NCI-H187 treated with DMSO at 0.1 percent for 48 hours (cell line): Measurements from ENCODE around the gene GABPB2.

Experiments used
- DNase-seq: peaks from one replicate; lab custom pipeline; 2025; lab: John Stamatoyannopoulos, UW

GABPB2 gene

DNA sequence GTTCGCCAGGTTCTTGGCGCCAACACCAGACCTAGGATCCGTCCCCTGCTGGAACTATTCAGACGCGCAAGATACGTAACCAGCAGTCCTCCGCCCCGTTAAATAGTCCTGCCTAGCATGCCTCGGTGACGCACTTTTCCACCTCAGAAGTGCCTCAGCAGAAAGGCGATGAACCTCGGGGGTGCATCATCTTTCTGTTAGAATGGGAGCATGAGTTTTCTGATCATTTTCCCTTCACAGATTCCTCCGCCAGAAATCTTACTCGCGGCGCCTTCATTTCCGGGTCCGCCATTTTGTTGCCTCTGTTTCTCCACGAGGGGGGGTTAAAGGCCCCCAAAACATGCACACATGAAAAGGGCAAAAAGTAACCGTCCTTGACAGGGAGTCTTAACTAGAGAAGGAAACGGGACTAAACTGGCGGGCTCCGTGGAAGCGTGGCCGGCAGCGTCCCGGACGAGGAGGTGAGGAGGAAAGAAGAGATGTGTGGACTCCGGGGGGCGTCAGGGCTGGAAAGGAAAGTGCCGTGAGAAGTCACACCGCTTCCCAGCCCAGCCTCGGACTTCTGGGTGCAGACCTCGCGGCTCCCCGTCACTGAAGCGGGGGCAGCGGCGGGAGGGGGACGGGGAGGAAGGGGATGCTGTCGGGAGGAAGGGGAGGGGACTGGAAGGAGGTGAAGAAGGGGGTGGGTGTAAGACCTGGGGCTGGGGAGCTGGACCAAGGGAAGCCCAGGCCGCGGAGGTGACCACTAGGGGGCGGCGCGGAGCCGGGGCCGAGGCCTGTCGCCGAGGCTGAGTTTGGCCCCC, at the start of gene GABPB2:
TSS of gene GABPB2 (plus strand) at position 288 of the 803 bp plus-strand sequence. CDS start 17,429 bp downstream, outside the sequence.
- peak; percentile 89 for DNase-seq

DNA sequence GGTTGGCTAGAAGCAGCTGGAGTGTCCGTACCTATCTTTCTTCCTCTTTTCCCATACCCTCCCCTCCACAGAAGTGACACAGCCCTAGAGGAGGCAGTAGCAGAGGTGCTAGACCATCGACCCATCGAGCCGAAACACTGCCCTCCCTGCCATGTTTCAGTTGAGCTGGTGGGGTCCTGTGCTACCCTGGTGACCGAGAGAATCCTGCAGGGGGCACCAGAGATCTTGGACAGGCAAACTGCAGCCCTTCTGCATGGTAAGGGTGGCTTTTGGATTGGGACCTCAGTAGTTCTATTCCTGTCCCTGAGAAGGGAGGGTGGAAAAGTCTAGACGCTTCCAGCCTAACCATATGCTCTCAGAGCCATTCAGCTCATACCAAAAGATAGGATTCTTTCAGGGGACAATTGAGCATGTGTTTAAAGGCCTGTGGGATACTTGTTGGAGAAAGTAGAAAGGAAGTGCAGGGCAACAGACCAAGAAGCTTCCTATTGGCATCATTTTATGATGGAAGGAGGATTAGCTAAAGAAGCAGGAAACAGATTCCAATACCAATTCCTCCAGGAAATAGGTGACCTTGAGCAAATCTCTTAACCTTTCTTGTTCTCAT, 45.9 kb upstream of the GABPB2 start:
- peak; percentile 33 for DNase-seq

DNA sequence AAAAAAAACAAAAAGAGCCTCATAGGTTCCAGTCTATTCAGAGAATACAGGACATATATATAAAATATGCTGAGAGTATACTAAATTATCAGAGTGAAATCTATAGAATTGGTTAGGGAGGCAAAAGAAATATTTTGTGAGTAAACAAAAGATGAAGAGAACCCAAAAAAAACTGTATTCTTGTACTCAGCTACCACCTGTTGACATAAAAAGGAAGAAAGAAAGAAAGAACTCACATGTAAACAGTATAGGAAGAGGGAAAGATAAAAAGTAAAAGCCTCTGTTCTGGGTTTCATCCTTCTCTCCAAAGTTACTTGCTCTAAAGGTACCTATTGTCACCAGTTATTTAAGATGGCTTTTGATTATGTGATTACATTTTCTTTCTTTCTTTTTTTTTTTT, 44.1 kb upstream of the GABPB2 start:
- no peak for DNase-seq

DNA sequence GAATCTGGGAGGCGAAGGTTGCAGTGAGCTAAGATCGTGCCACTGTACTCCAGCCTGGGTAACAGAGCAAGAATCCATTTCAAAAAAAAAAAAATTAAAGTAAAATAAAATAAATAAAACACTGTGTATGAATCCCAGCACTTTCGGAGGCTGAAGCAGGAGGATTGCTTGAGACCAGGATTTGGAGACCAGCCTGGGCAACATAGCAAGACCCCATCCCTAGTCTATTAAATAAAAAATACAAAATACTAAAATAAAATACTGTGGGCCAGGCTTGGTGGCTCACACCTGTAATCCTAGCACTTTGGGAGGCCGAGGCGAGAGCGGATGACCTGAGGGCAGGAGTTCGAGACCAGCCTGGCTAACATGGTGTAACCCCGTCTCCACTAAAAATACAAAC, 38.4 kb upstream of the GABPB2 start:
- no peak for DNase-seq

DNA sequence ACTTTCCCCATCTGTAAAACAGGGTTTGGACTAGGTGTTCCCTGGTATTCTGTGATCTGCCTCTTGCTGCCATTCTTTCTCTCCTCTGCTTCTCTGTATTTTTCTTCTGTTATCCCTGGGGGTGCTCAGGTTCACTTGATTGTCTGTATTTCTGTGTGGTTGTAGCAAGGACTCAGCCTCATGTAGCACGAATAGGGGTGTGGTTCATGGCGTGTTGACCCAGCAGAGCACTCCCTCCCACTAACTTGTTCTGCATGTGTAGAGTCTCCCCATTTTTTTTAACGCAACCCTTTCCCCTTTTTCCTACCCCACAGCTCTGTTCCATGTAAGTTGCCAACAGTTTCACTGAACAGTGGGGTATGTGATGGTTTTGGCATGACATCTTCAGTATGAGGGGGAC, 35.4 kb upstream of the GABPB2 start:
- no peak for DNase-seq

DNA sequence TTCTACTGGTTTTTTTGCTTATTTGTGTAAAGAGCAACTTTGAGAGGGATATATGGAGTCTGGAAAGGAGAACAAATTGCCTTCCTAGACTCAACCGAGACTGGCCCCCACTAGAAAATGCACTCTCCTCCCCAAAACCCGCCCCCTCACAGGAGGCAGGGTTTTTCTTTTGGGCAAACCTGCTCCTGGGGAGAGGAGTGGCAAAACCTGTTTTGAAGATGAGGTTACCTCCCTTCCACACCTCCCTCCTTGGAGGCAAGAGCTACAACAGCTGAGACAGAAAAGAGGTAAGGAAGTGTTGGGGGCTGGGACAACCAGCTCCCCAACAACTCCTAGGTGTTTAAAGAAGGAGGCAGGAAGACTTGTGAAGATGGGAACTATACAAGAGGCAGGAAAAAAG, 34.2 kb upstream of the GABPB2 start, which contains the start of gene BNIPL:
TSS of gene BNIPL (plus strand) at position 231 of the 400 bp plus-strand sequence. CDS start at position 371, 140 bp downstream.
- no peak for DNase-seq

DNA sequence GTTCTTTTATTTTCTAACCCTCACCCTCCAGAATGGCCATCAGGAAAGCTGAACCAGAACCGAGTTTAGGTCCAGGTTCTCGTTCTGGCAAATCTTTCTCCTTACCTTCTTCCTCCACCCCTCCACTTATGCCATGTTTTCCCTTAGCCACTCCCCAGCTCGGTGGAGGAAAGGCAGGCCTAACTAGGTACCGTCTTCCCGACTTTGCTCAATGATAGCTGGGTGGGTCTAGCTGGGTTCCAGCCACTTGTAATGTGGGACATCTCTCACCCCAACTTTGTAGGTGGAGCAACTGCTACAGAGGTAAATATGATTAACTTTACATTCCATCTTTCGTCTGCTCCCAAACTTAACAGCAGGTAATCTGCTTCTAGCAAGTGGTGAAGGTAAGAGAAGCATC, 33.5 kb upstream of the GABPB2 start:
- no peak for DNase-seq

DNA sequence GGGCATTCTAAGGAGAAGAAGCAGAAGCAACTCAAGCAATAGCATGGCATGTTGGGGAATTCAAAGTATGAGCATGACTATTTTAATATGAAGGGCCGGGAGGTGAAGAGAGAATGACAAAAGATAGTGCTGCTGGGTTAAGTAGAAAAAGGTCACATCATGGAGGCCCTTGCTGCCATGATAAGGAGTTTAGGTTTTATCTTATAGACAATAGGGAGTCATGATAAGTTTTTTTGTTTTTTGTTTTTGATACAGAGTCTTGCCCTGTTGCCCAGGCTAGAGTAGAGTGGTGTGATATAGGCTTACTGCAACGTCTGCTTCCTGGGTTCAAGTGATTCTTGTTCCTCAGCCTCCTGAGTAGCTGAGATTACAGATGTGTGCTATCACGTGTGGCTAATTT, 31.0 kb upstream of the GABPB2 start:
- DNase-seq, result no peak

DNA sequence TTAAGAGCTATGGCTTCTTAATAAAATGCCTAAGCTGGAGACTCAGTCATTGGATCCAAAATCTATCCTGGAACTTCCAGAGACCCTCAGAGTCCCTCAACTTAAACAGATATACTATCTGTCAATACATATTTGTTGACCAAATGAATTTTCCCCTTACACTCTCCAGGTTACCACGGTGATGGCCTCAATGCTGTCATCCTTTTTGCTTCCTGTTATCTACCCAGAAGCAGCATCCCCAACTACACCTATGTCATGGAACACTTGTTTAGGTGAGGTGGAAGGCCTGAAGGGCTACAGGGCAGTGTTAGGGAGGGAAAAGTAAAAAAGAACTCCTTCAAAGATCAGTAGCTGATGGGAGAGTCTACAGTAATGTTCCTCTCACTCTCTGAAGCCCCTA, 27.4 kb upstream of the GABPB2 start:
- DNase-seq, result no peak

DNA sequence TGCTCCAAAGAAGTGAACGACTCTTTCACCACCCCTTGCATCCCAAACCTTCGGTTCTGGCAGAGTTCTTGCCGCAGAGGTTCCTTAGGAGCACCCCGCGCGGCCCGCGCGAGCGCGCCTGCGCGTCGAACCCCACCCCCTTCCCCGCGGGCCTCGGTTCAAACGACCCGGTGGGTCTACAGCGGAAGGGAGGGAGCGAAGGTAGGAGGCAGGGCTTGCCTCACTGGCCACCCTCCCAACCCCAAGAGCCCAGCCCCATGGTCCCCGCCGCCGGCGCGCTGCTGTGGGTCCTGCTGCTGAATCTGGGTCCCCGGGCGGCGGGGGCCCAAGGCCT, 23.0 kb upstream of the GABPB2 start, which contains the start of gene C1orf56:
TSS of gene C1orf56 (plus strand) at position 161 of the 334 bp plus-strand sequence. CDS start at position 258, 97 bp downstream.
- peak; percentile 60 for DNase-seq

DNA sequence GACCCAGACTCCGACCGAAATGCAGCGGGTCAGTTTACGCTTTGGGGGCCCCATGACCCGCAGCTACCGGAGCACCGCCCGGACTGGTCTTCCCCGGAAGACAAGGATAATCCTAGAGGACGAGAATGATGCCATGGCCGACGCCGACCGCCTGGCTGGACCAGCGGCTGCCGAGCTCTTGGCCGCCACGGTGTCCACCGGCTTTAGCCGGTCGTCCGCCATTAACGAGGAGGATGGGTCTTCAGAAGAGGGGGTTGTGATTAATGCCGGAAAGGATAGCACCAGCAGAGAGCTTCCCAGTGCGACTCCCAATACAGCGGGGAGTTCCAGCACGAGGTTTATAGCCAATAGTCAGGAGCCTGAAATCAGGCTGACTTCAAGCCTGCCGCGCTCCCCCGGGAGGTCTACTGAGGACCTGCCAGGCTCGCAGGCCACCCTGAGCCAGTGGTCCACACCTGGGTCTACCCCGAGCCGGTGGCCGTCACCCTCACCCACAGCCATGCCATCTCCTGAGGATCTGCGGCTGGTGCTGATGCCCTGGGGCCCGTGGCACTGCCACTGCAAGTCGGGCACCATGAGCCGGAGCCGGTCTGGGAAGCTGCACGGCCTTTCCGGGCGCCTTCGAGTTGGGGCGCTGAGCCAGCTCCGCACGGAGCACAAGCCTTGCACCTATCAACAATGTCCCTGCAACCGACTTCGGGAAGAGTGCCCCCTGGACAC, 22.5 kb upstream of the GABPB2 start:
- no peak for DNase-seq

DNA sequence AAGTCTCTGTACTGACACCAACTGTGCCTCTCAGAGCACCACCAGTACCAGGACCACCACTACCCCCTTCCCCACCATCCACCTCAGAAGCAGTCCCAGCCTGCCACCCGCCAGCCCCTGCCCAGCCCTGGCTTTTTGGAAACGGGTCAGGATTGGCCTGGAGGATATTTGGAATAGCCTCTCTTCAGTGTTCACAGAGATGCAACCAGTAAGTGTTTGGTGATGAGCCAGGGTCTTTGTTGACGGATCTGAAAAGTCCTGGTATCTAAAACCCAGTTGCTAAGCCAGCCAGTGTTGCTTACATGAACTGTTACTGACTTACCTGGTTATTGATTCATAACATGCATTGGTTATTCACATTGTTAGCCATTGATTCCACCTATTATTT, 21.9 kb upstream of the GABPB2 start:
- no peak for DNase-seq

DNA sequence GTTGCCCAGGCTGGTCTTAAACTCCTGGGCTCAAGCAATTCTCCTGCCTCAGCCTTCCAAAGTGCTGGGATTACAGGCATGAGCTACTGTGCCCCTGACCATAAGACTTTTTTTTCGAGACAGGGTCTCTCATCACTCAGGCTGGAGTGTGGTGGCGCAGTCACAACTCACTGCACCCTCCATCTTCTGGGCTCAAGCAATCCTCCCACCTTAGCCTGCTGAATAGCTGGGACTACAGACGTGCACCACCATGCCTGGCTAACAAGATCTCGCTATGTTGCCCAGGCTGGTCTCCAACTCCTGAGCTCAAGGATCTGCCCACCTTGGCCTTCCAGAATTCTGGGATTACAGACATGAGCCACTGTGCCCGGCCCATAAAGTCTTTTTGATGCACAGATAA, 21.1 kb upstream of the GABPB2 start:
- no peak for DNase-seq

DNA sequence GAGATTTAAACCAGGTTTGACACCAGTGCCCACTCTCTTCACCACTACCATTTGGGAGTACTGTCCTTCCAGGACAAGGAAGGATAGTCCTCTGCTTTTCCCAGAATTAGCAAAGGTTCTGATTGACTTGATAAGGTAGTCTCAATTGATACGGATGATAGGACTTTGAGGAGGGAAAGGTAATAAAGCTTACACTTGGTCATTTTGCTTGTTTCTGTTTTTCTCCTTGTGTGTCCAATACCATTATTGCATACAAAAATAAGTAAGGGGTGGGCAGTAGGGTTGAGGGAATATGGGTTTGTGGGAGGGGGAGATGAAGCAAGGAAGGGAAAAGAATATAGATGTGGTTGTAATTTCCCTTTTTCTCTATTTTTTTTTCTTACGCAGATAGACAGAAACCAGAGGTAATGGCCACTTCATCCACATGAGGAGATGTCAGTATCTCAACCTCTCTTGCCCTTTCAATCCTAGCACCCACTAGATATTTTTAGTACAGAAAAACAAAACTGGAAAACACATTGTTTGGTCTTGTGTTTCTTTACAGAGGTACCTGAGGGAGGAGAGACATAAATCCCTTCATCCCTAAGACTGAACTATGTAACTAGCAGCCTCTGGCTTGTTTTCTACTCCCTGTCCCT, 20.4 kb upstream of the GABPB2 start:
- no peak for DNase-seq

DNA sequence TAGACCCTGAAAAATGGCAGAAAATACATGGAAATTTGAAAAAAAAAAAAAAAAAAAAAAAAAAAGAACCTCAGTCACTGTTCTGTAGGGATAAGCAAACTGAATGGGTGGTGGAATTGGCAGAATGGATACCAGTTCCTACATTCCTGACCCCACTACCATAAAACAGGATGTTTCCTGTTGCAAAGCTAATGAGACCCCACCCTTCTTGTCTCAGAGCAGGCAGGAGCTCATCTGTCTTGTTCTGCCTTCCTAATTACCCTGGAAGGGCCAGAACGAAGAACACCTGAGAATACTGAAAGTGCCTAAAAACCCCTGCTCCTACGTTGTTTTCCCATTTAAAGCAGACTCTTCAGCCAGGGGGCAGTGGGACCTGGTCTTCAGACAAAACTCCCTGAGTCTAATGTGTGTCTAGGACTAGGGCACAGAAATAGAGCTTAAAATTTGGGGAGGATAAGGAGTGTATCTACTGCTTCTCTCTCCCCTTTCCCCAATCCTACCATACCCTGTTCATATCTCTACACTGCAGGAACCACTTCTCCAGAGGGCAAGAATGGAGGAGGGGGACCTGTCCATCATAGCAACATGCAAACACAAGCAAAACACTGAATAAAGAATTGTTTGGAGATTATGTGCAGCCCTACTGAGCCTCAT, 19.1 kb upstream of the GABPB2 start:
- DNase-seq, result no peak

DNA sequence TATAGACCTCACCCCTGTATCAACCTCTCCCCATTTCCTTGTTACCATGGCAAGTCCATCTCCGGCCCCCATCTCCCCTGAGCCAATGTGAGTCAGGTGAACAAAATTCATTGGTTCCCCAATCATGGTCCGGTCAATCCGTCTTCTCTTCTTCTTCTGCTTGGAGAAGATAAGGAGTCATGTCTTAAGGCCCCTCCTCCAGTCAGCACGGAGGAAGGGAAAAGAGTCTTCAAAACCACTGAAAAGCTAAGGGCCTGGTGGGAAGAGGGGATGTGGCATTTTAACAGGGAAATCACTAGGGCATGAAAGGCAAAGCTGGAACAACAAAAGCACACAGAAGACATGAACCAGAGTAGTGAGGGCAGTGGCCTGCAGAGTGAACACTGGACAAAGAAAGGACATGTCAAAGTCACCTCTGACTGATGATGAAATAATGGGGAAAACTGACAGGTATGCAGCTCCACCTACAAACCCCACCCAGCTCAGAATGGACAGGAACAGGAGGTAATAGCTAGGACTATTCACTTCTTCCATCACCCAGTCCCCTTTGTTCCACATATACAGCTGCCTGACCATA, 15.5 kb upstream of the GABPB2 start:
- DNase-seq, result no peak

DNA sequence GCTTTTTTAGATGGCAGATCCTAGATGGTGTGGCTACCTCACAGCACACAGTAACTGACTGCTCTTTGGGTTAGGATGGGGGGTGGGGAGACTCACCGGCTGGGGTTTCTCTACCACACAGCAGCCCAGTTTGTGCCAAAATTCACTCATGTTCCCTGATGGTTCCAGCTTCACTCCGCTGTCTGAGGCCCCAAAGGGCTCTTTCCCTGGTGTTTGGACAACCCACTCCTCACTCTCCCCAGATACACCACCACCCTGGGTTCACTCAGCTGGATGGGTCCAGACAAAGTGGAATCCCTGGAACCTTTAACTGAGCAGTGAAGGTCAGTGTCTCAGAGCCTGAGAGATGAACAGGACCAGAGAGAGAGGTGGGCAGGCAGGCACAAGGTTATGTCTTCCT, 15.0 kb upstream of the GABPB2 start:
- DNase-seq, result no peak

DNA sequence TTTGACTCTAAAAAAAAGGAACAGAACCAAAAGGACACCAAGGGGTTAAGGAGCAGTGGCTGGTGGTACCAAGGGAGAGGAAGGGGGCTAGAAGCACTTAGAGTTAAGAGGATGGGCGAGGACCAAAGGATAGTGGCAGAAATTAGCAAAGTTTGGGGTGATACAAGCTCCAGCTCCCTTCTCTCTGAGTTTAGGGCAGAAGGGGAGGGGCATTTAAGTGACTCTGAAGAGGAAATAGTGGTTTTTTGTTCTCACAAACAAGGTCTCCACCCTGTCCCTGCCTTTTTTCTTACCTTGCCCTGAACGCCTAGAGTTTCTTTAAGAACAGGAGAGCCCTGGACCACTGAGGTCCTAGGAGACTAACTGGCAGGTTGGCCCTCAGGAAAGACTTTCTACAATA, 14.4 kb upstream of the GABPB2 start:
- no peak for DNase-seq

DNA sequence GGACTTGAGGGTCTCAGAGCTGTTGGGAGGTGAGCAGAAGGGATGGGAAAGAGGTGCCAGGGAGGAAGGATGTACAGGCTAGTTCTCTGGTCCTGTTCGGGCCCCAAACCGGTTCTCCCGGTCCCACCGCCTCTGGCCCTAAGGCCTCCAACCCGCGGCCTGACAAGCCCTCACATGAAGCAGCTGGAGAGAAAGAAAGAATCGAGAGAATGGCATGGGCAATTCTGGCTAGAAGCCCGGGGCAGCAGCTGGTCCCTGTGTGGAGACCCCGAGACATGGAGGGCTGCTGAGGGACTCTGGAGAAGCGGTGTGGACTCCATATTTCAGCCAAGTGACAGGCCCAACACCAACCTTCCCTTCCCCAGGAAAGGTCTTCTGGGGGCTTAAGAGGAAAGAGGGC, 11.9 kb upstream of the GABPB2 start:
- DNase-seq, result no peak

DNA sequence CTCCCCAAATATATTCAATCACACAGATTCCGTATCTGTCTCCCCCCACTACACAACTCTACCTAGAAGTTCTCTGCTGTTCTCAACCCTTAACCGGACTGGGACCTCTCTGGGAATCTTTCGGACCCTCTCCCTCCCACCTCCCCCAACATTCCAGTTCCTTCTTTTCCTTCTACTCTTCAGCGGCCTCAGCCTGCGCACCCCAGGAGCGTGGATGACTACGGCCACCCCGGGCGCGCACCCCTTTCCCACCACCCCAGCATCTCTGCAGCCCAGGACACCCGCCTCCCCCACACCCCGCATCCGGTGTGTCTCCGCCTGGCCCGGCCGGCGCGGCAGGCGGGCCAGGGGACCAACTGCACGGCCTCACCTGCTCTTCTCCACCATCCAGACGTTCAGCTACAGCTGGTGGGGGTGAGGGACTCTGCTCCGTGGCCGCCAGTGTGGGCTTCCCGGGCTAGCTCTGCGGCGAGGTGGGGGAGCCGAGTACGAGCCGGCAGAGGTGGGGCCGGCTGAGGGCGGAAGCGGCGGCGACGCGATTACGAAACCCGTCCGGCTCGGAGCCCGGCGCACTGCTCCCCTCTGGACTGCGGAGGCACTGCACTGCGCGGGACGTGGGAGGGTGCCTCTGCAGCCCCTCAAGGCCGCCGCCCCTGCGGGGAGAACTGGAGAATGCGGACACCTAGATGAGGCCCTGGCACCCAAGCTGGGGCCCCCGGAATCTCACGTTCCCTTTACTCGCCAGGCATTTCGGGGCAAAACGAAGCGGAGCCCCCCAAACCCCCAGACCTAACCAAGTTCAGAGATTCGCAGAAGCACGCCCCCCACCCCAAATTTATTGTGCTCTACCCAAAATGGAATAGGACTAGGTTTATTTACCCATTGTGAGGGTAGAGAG, 11.2 kb upstream of the GABPB2 start, which contains the start of gene CDC42SE1:
TSS of gene CDC42SE1 (minus strand) at position 514 of the 898 bp plus-strand sequence. CDS start 3,892 bp downstream, outside the sequence.
- peak; percentile 67 for DNase-seq
